HepG2 (cell line): ENCODE results near the gene MYO16. TPM values are rescaled to one million over a fixed set of nuclear protein-coding genes. Genes with fewer than 3 reads are reported as not detected.

Source experiments
- ATAC-seq: fragments of 200-7000 bp; cut with Tn5 transposase; 3 replicates; pipeline ENCODE4 v1.9.1; 2020; ENCODE audit warnings: mild to moderate bottlenecking, moderate library complexity
- BruUV-seq: library from RNA; stranded (reverse); fragments of 400-500 nt; replicated peaks from 2 replicates; lab custom pipeline; 2021; lab: Mats Ljungman, UMichigan
- CTCF ChIA-PET: fragments of 300-600 bp; formaldehyde crosslinking; extraction: SDS; loops from one replicate; lab custom pipeline; 2021; ENCODE audit warnings: low total read pairs, inconsistent platforms, low intra/inter-chr PET ratio; lab: Yijun Ruan, JAX
- POLR2A ChIA-PET: fragments of 350-600 bp; sonication (Branson Sonifier 250); formaldehyde crosslinking; loops from one replicate; lab custom pipeline; 2020; ENCODE audit warnings: antibody characterized with exemption, inconsistent platforms; lab: Yijun Ruan, JAX
- DNase-seq: peaks from one replicate; pipeline ENCODE4 v3.0.0-alpha.2; 2015; ENCODE audit warnings: low spot score
- FAIRE-seq: peaks from 3 replicates; lab custom pipeline; 2011; peaks lifted over from hg19 to GRCh38; lab: Jason Lieb, UNC
- H2AFZ ChIP-seq: one replicate; pipeline ENCODE4 v1.6.1; 2011; ENCODE audit warnings: low read length, inconsistent platforms
- H3K27ac ChIP-seq: fragments of 300-600 bp; 3 replicates; pipeline ENCODE4 v1.8.0; 2011; ENCODE audit warnings: mixed run types, mild to moderate bottlenecking, mixed read lengths, low read length, inconsistent platforms; ENCODE audit not compliant: insufficient read depth; ENCODE audit errors: extremely low read length
- H3K27me3 ChIP-seq, 2 experiments: fragments of 200-600 bp in 1 of 2; 2 replicates in 1 of 2; 3 replicates in 1 of 2; pipeline versions ENCODE4 v1.6.0 to v1.8.0; 2011; ENCODE audit warnings: low read length in 2 of 2, mild to moderate bottlenecking in 2 of 2, moderate library complexity in 2 of 2, inconsistent platforms in 1 of 2; ENCODE audit not compliant: insufficient read depth in 2 of 2, control insufficient read depth in 1 of 2
- H3K36me3 ChIP-seq, 2 experiments: fragments of 200-600 bp in 1 of 2; replicated peaks in 1 of 2; 2 replicates in 1 of 2; 3 replicates in 1 of 2; pipeline versions ENCODE4 v1.5.1 to v1.8.0; 2011; ENCODE audit warnings: low read length in 2 of 2, inconsistent platforms in 1 of 2; ENCODE audit not compliant: insufficient read depth in 2 of 2, control insufficient read depth in 1 of 2
- H3K4me1 ChIP-seq: 2 replicates; pipeline ENCODE4 v1.5.1; 2012; ENCODE audit warnings: low read length, inconsistent platforms; ENCODE audit not compliant: insufficient read depth
- H3K4me2 ChIP-seq: 2 replicates; pipeline ENCODE4 v1.6.0; 2011; ENCODE audit warnings: low read depth, low read length, inconsistent platforms
- H3K4me3 ChIP-seq, 3 experiments: fragments of 200-600 bp in 1 of 3; sonication (generic), shearing (Covaris generic) in 1 of 3; replicated peaks in 1 of 3; 2 replicates each; pipeline ENCODE4 v1.5.1; 2011 to 2016; ENCODE audit warnings: low read length in 3 of 3, inconsistent platforms in 2 of 3, low read depth in 2 of 3, mild to moderate bottlenecking in 2 of 3, control low read depth in 1 of 3, mixed read lengths in 1 of 3; ENCODE audit not compliant: insufficient read depth in 1 of 3
- H3K79me2 ChIP-seq: one replicate; pipeline ENCODE4 v1.6.1; 2011; ENCODE audit warnings: low read length, inconsistent platforms; ENCODE audit not compliant: insufficient read depth
- H3K9ac ChIP-seq: 2 replicates; pipeline ENCODE4 v1.6.0; 2011; ENCODE audit warnings: mild to moderate bottlenecking, low read depth, low read length, inconsistent platforms; ENCODE audit not compliant: insufficient read depth
- H3K9me3 ChIP-seq: 2 replicates; pipeline ENCODE4 v1.5.1; 2012; ENCODE audit warnings: mild to moderate bottlenecking, low read length
- H4K20me1 ChIP-seq: 2 replicates; pipeline ENCODE4 v1.6.0; 2011; ENCODE audit warnings: inconsistent platforms, mild to moderate bottlenecking, low read length, moderate library complexity; ENCODE audit not compliant: insufficient read depth
- ARNT ChIP-seq: fragments of 450-650 bp; IDR thresholded peaks from 2 replicates; pipeline ENCODE4 v1.6.1; 2017
- GPN1 ChIP-seq: sonication (generic); formaldehyde crosslinking; IDR thresholded peaks from 2 replicates; pipeline ENCODE4 v1.5.1; 2020; ENCODE audit warnings: missing genetic modification reagents, borderline replicate concordance
- KLF15 ChIP-seq: sonication (generic); formaldehyde crosslinking; IDR thresholded peaks from 2 replicates; pipeline ENCODE4 v1.8.1; 2023; ENCODE audit warnings: borderline replicate concordance, mild to moderate bottlenecking, inconsistent platforms, missing genetic modification reagents, mixed read lengths
- TRIM24 ChIP-seq: sonication (generic); formaldehyde crosslinking; IDR thresholded peaks from 2 replicates; pipeline ENCODE4 v1.8.0; 2022; ENCODE audit warnings: mild to moderate bottlenecking, missing genetic modification reagents
- ZNF18 ChIP-seq: sonication (generic); formaldehyde crosslinking; IDR thresholded peaks from 2 replicates; pipeline ENCODE4 v1.8.0; 2022; ENCODE audit warnings: mild to moderate bottlenecking, missing genetic modification reagents; ENCODE audit not compliant: insufficient replicate concordance
- ZNF20 ChIP-seq: sonication (generic); formaldehyde crosslinking; IDR thresholded peaks from 2 replicates; pipeline ENCODE4 v1.4.0; 2020; ENCODE audit warnings: mild to moderate bottlenecking, moderate library complexity, missing genetic modification reagents
- ZNF652 ChIP-seq: IDR thresholded peaks from 2 replicates; pipeline ENCODE4 v1.6.1; 2016; ENCODE audit warnings: low read depth, borderline replicate concordance
- ZNF674 ChIP-seq: sonication (generic); formaldehyde crosslinking; IDR thresholded peaks from 2 replicates; pipeline ENCODE4 v1.5.0; 2020; ENCODE audit warnings: low read depth, mild to moderate bottlenecking, missing genetic modification reagents
- WGBS: methylation state at CpG from one replicate; pipeline ENCODE4 v1.1.6; 2017; ENCODE audit warnings: low lambda C conversion rate; 5-methylcytosine and 5-hydroxymethylcytosine counted together
- in situ Hi-C: cut with HindIII; loops from 2 replicates; pipeline ENCODE4 v1.10.0; 2017; ENCODE audit warnings: low pct_unique_long_range_greater_than_20kb; ENCODE audit not compliant: extremely low pct_ligation_motif_present
- intact Hi-C: fragments of 100-400 bp; cut with micrococcal nuclease; formaldehyde crosslinking; loops from one replicate; pipeline ENCODE4 v1.10.0; 2022; ENCODE audit not compliant: unreplicated experiment
- polyA plus RNA-seq, 8 experiments: library from polyadenylated mRNA; depleted of rRNA in 3 of 8; stranded (reverse) in 7 of 8; unstranded in 1 of 8; fragments of >200 nt; fragmentation: Illumina TruSeq in 4 of 8; extraction: Trizol in 4 of 8; gene quantifications; 2 replicates each; pipeline versions ENCODE4 v1.2.1 to v1.2.3, GENCODE V29; 2011 to 2016; ENCODE audit warnings: low read depth in 4 of 8, missing spikeins in 1 of 8, mixed read lengths in 1 of 8; ENCODE audit not compliant: insufficient read depth in 1 of 8
- total RNA-seq, 5 experiments: library from RNA; depleted of rRNA; stranded (reverse); fragments of >200 nt; fragmentation: Illumina TruSeq; extraction: Trizol; gene quantifications; 2 replicates each; pipeline ENCODE4 v1.2.3, GENCODE V29; 2016; ENCODE audit warnings: low read depth in 1 of 5

Gene MYO16
- total and polyA plus RNA-seq, 2 of the 13 experiments (the other 11 are each of a cell fraction or from before 2014, with no cell fraction given) = not detected

DNA sequence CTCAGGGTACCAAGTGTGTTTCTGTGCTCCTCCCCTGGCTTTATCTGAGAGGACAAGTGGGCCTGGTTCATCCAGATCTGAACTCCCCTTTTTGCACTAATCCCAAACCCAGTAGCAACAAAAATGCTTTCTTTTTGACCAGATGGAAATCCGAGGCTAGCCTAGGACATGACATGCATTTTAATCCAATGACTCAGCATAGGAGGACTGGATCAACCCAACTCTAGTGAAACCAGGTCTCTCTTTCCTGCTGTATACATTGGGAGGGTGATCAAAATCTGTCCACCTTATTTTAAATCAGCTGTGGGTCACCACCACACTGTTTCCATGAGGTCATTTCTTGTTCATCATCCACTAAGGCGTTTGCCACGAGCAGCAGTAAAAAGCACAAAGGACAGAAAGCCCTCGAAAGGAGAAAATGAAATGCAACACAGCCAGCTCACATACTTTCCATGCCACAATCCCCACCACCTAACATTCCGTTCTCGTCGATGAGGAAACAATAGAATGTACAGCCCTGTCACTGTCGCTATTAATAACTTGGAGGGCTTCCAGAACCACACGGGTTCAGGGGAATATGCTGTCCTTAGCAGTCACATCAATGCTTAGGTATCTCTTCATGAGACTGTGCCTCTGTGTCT, 614.0 kb downstream of the MYO16 start (continued):
- no peak for TF ChIP-seq GPN1 (CRISPR knock-in tag)

- H2AFZ ChIP-seq = no peak overlapping the region
- H3K79me2 ChIP-seq = no peaks in the 10 kb centered on the region
- DNase-seq = no peak
- no TSS peak for BruUV-seq
- H3K4me1 ChIP-seq = no peaks in the 10 kb centered on the region
- no peak for FAIRE-seq
- no peak for ATAC-seq
- intact Hi-C loops = no loop called here
- H3K36me3 ChIP-seq = no peaks in the 10 kb centered on the region
- TF ChIP-seq ZNF674 (CRISPR knock-in tag) = no peak
- TF ChIP-seq ZNF652 (CRISPR knock-in tag) = no peak
- TF ChIP-seq, all 625 proteins: peak for 0
- POLR2A ChIA-PET = no interaction called here
- Histone ChIP-seq H3K9me3 (peaks cover 75% of the 10 kb centered on the region), H4K20me1 (no peaks in the 10 kb centered on the region), H3K4me2 (no peak overlapping the region), H3K9ac (no peak overlapping the region), H3K27ac (no peak overlapping the region), H3K27me3 (no peaks in the 10 kb centered on the region; a peak in 1 of 5 replicates), H3K4me3 (no peak overlapping the region)
- CTCF ChIA-PET = no interaction called here
- in situ Hi-C loops = no loop called here
- WGBS = 49% methylated on average over 7 of the region's 7 CpGs
Measured at GRCh38 chr13:109244566-109244965, 615.2 kb downstream of the MYO16 start.

GRCh38 chr13:109246001-109246400, 616.6 kb downstream of the MYO16 start:
- Histone ChIP-seq H3K4me2 (no peak overlapping the region), H3K9ac (no peak overlapping the region), H2AFZ (no peak overlapping the region), H3K4me3 (no peak overlapping the region), H3K27me3 (no peaks in the 10 kb centered on the region; a peak in 1 of 5 replicates)
- in situ Hi-C loops (no loop called here), intact Hi-C loops (no loop called here)
- POLR2A ChIA-PET = no interaction called here
- no TSS peak for BruUV-seq
- ATAC-seq (no peak), FAIRE-seq (no peak), DNase-seq (no peak)
- 50% methylated on average over 1 of the region's 1 CpG for WGBS
- TF ChIP-seq ZNF18 (CRISPR knock-in tag) (no peak), TRIM24 (CRISPR knock-in tag) (no peak), ZNF20 (CRISPR knock-in tag) (no peak), ARNT (no peak), KLF15 (CRISPR knock-in tag) (no peak)
- TF ChIP-seq, all 625 proteins: peak for 0
- Histone ChIP-seq H3K27ac (no peak overlapping the region), H3K4me1 (no peaks in the 10 kb centered on the region), H3K36me3 (no peaks in the 10 kb centered on the region), H3K79me2 (no peaks in the 10 kb centered on the region), H3K9me3 (peaks cover 76% of the 10 kb centered on the region), H4K20me1 (no peaks in the 10 kb centered on the region)
- CTCF ChIA-PET = no interaction called here
